Middle frontal gyrus (tissue), 1 donor: ENCODE data around the gene KRTAP5-5.

Source experiments
- DNase-seq: peaks from one replicate; pipeline ENCODE4 v3.0.0-alpha.2; 2015; ENCODE audit warnings: low spot score; ENCODE audit errors: extremely low spot score

The KRTAP5-5 gene

DNA sequence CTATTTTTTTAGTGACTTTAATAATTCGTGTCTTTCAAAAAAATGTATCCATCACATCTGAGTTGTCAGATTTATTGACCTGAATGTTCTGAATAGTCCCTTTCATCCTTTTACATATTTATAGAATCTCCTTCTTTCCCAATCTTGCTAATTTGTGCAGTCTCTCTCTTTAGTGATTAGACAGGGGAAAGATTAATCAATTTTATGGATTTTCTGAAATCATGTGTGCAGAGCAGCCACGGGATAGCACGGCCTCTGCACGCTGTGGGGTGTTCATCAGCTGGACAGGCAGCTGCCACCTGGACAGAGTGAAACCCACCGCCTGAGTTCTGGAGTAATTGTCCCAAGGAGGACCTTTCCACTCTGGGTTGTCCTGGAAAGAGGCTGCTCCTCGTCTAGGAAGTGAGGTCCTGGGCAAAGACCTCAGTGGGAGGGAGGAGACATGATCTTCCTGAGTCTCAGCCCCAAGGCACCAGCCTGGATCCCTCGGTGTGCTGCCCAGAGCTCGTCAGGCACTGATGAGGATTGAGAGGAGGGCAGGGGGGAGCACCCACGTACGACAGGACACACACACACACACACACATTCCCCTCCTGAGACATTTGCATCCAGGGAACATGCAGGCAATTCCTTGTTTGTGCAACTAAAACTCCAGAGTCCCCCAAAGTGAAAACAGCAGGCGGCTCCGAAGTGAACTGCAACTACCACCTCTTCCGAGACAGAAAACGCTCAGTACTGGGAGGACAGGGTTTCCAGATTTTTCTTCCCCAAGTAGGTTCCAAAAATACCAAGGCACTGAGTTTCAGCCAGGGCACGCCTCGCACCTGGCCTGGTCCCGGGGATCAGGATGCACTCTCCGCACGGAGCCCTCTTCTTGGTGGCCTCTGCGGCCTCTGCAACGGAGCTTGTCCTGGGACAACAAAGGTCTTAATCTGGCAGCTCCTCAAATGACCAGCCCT, 44.9 kb downstream of the KRTAP5-5 start:
- no peak for DNase-seq

DNA sequence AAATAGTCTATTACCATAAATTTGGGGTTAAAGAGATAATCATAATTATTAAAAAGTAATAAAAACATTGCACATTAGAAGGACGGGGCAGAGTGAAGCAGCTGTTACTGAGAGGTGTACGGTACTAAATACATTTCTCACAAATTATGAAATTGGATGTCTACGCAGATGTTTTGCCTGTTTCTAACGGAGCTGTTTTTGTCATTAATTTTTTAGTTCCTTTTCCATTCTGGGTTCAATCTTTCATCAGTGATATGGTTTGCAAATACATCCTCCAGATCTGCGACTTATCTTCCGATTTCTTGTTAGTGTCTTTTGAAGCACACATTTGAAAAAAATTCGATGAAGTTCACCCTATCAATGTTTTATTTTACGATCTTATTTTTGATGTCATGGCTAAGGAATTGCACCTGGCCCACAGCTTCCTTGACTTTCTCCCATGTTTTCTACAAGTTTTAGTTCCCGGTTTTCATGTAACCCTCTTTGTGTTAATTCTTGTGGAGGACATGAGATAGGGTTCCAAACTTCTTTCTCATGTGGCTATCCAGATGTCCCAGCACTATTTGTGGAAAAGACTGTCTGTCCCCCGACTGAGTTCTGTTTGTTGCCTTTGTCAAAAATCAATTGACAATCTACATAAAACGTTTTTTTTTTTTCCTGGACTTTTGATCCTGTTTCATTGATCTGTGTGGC, 46.1 kb downstream of the KRTAP5-5 start:
- DNase-seq, result no peak

DNA sequence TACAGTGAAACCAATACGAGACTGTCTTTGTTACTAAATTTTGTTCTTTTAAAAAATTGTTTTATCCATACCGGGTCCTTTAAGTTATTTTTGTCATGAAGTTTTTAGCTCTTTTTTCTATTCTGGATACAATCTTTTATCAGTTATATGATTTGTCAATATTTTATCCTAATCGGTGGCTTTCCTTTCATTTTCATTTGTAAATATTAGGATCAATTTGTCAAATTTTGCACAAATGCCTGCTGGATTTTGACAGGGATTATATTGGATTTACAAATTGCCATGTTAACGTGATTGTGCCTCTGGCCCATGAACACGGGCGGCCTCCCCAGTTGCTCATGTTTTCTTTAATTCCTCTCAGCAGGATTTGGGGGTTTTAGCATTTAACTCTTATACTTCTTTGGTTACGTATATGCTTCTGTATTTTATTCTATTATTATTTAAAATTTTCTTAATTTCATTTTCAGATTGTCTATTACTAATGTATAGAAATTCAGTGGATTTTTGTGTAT, 46.7 kb downstream of the KRTAP5-5 start:
- DNase-seq, result no peak

DNA sequence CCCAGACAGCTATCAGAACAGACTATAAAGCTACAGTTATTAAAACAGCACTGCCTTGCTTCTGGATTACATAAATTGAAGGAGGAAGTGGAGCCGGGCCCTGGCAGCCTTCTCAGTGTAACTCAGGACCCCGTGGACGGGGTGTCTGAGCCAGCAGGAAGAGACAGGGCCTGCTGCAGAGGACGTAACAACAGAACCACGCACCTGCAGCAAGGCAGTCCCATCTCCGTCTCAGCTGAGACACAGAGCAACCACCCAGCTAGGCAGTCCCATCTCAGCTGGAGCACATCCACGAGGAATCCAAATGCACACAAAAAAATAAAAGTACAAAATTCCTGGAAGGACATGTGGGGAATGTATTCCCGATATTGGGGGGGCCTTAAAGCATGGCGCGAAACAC, 50.3 kb downstream of the KRTAP5-5 start:
- no peak for DNase-seq
